Hypothalamus (tissue), 51 donors: Measurements from ENCODE around the gene SP2.
A peak's percentile ranks its signal among the peaks of the same experiment; 100 is the strongest.

Experiments used
- DNase-seq, 51 donors: peaks; one replicate each; lab custom pipeline; 2025; lab: John Stamatoyannopoulos, UW

Gene SP2

GRCh38 chr17:47888293-47888692 lies 7.7 kb upstream of the SP2 start:
- DNase-seq = no peak

DNA sequence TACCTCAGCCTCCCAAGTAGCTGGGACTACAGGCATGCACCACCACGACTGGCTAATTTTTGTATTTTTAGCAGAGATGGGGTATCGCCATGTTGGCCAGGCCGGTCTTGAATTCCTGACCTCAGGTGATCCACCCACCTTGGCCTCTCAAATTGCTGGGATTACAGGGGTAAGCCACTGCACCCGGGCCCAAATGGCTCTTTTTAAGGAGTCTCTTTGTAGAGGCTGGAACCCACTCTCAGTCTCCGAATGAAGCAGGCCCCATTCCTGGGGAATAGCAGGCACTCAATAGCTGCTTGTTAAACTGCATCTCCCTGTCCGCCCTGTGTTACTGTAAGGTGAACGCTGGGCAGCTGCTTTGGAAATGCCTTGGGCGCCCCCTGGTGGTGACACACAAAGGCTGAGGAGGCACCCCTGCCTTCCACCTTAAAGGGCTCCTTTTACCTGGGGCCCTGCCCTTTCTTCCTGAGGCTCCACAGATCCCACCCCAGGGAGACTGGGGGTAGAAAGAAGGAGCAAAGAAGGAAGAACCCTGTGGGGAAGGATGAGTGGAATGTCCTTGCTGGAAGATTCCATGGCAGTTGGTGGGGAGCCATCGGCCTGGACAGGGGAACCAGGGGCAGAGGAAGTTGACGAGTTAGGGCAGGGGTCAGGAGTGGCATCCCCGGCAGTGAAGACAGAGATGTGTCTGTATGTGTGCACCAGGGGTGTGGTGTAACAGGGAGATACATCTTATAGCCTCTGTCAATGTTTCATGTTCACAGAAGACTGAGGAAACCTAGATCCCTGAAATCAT lies 6.1 kb upstream of the SP2 start:
- DNase-seq = peak; percentile 7 to 89 (median 64)

DNA sequence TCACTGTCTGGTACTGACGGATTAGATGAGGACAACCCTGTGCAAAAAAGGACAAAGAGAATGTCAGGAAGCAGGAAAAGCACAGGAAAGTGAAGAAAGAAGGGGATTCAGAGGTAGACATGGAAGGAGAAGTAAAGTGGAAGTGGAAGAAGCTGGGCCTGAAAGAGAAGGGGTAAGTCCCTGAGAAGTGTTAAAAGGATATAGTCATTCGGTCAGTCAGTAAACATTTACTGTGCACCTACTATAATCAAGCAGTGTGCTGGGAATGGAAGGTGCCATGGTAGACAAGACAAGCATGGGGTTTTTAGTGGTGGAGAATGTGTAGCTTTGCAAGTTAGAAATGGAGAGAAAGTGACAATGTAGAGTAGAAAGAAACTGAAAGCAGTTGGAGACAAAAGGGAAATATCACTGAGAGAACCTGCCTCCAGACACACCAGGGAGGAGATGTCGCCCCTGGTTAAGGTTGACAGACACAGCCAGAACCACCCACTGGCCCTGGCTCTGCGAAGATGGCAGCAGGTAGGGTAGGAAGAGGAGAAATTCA lies 4.4 kb upstream of the SP2 start:
- no peak for DNase-seq

- no peak for DNase-seq
Observed at GRCh38 chr17:47894498-47895346, 1.3 kb upstream of the SP2 start.

DNA sequence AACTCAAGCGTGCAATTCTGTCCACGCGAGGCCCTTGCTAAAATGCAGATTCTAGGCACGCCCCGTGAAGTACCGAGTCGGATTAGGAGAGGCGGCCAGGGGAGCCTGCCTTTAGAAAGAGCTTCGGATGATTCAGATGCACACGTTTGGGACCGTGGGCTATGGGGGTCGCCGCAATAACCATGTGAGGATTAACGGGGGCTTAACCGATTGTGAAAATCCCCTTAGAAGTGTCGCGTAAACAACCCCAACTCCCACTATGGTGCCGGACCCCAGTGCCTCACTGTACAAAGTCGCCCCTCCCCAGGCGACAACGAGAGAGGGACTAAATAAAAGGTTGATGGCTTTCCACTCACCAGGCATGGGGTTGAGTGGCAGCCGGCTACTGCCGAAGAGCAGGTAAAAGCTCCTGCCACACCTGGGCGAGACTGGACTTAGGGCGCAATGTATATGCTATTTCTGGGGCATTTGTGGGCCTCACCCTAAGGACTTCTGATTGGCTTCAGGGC lies 635 bp upstream of the SP2 start:
- peak in 14 of 51 donors; percentile 8 to 75 (median 50) for DNase-seq

GRCh38 chr17:47896672-47897490 lies 845 bp downstream of the SP2 start:
- DNase-seq = peak in 5 of 51 donors; percentile 46 to 69 (median 63)

DNA sequence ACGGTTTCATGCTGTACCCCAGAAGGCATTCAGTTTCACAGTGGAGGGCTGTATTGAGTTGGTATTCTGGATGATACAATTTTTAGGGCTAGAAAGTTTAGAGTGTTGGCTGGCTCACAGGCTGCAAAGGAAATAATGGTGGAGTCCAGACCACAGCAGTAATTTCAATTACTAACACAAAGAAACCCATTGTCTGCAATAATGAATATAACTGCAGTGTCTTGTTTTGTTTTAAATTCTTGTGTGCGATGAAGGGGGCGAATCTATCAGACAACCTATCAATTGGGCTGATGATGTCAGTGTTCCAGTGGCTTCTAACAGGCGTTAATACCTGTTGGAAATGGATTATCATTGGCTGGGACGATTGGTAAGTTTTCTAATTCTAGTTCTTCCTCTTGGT lies 1.5 kb downstream of the SP2 start:
- DNase-seq = no peak

DNA sequence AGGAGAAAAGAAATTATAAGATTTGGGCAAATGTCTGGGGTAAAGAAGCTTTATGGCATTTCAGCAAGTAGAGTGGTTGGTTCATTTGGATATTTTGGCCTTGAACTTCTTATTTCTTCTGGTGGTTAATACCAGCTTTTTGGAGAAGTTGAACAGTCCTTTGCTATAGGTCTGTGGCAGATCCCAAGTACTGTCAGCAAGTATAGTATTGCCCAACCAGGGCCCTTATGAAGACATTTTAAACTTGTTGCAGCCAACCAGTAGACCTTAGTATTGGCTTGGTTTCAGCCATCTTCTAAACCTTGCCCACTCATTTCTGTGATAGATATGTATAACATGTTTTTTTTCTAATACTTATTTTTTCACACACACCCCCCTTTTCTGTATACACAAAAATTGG lies 2.2 kb downstream of the SP2 start:
- DNase-seq = no peak

- no peak for DNase-seq
Observed at GRCh38 chr17:47899643-47900042, 3.6 kb downstream of the SP2 start.

- no peak for DNase-seq
Observed at GRCh38 chr17:47901423-47901822, 5.4 kb downstream of the SP2 start.

- no peak for DNase-seq
Observed at GRCh38 chr17:47902039-47902744, 6.2 kb downstream of the SP2 start.

- DNase-seq = peak in 43 of 51 donors; percentile 12 to 80 (median 57)
Observed at GRCh38 chr17:47905221-47905733, 9.2 kb downstream of the SP2 start.

DNA sequence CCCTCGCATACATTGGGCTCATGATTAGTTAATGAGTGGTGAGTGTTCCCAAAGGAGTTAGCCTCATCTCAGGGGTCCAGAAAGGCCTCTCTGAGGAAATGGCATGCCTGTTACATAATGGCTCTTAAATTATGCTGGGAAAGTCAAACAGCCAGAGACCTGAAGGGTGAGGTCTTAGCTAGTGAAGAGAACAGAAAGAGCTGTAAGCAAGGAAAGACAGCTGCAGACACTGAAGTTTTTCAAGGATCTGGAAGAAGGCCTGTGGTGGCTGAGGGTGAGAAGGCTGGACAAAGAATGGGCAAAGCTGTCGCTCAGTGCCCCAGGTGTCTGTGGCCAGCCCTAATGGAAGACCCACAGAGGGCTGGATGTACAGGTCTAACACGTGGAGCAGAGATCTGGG lies 10.4 kb downstream of the SP2 start:
- no peak for DNase-seq

DNA sequence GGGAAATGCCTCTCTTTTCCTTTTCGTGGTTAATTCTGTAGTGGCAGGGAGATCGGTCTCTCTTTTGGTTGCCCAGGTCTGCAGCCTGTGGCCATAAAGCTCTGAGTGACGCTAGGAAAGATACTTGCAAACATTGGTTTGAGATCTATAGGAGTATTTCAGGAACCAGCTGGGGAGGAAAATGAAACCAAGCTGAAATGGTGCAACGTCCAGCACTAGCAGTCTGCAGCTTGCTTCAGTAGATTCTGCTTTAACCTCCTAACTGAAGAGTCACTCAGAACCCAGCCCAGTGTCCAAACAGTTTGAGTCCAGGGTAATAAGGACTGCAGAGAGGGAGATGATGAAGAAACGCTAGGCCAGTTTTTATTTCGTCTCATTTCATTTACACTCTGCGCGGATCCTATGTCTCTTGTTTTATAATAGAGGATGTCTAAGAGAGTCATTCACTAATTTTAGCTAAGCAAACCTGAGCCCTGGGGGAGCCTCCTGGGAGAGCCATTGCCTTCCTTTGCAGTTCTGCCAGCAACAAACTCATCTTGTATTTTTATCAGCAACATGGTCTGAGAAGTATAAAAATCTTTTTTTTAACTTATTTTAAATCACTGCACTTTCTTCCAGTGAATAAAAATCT lies 12.0 kb downstream of the SP2 start:
- DNase-seq = no peak

DNA sequence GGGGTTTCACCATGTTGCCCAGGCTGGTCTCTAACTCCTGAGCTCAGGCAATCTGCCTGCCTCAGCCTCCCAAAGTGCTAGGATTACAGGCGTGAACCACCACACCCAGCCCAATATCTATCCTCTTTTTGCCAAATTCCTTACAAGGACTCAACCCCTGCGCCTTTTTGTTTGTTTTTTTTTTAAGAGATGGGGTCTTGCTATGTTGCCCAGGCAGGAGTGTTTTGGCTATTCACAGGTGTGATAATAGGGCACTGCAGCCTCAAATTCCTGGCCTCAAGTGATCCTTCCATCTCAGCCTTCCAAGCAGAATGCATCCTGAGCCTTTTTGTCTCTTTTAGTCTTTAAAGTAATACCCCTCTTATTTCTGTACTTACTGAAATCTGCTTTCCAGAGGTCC lies 17.0 kb downstream of the SP2 start:
- DNase-seq = no peak

DNA sequence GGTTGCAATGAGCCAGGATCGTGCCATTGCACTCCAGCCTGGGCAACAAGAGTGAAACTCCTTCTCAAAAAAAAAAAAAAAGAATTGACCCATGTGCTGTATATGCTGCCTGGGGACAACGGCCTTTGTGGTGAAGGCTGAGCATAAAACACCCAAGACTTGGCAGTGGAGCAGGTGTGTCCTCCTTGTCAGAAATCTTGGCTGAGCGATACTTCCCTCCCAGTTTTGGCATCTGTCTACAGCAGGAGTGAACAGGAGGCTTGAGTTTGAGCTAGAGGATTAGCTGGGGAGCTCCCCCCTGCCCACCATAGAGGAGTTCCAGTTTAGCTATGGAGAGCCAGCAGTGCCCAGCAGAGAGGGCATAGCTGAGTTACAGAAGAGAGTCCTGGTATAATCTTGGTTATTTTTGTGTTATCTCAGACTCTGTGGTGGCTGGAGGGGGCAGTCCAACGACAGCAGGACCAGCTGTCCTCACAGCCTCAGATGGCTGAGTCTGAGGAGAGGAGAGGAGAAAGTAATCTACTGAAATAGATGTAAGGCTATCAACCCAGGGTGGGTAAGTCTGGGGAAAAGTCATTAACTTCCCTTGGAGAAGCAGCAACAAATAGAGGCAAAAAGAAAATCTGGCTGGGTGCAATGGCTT lies 18.4 kb downstream of the SP2 start:
- no peak for DNase-seq

- peak in 23 of 51 donors; percentile 7 to 46 (median 29) for DNase-seq
Observed at GRCh38 chr17:47915776-47916398, 19.9 kb downstream of the SP2 start.
